GM12892 (cell line): Measurements from ENCODE around the gene YAF2.

Source experiments
- POLR2A ChIP-seq: IDR thresholded peaks from 2 replicates; pipeline ENCODE4 v1.6.1; 2011; ENCODE audit warnings: low read depth, low read length, control low read depth
- POLR2AphosphoS5 ChIP-seq: IDR thresholded peaks from 2 replicates; pipeline ENCODE4 v1.6.1; 2011; ENCODE audit warnings: low read depth, low read length, control low read depth
- TAF1 ChIP-seq: IDR thresholded peaks from 2 replicates; pipeline ENCODE4 v1.6.1; 2011; ENCODE audit warnings: low read depth, mild to moderate bottlenecking, control low read depth, low read length, borderline replicate concordance

DNA sequence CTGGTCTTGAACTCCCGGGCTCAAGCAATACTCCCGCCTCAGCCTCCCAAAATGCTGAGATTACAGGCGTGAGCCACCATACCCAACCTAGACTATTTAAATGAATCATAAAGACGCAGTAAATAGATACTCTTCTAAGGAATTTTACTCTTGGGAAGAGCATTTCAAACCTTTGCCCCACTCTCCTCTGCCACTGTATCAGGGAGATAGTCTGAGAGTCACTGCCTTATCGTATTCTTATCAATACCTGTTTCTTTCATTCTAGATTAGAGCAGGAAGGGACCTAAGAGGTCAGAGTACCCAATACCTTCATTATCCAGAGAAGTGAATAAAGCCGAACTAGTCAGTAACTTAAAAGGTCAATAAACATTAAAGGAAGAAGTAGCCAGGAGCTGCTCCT lies 109.2 kb downstream of the YAF2 start:
- TF ChIP-seq POLR2A (no peak), POLR2AphosphoS5 (no peak), TAF1 (no peak)
